HAP-1 (cell line): ENCODE results near the gene AACS.
"Not testable (repeated sequence)": the region's sequence is repeated elsewhere in the genome, so short reads cannot be mapped to it uniquely, and the experiment has no call there.

Experiments used
- DNase-seq, 2 experiments: peaks; one replicate each; pipeline ENCODE4 v3.0.0-alpha.2; 2016 to 2020; ENCODE audit warnings: low spot score in 2 of 2
- H3K27me3 ChIP-seq: fragments of 250-450 bp; sonication (Bioruptor Pico); 2 replicates; pipeline ENCODE4 v1.5.1; 2020; ENCODE audit warnings: low read depth, mild to moderate bottlenecking, moderate library complexity
- H3K36me3 ChIP-seq: fragments of 250-450 bp; sonication (Bioruptor Pico); replicated peaks from 2 replicates; pipeline ENCODE4 v1.5.1; 2020; ENCODE audit warnings: mild to moderate bottlenecking
- H3K4me1 ChIP-seq: fragments of 250-450 bp; sonication (Bioruptor Pico); 2 replicates; pipeline ENCODE4 v1.5.1; 2020; ENCODE audit warnings: mild to moderate bottlenecking
- H3K4me3 ChIP-seq: fragments of 250-450 bp; sonication (Bioruptor Pico); 2 replicates; pipeline ENCODE4 v1.5.1; 2020; ENCODE audit warnings: mild to moderate bottlenecking, moderate library complexity
- H3K9me3 ChIP-seq: fragments of 250-450 bp; sonication (Bioruptor Pico); 2 replicates; pipeline ENCODE4 v1.5.1; 2020; ENCODE audit warnings: mild to moderate bottlenecking, moderate library complexity
- in situ Hi-C: fragments of 300-500 bp; cut with MboI; formaldehyde crosslinking; loops from 3 replicates; pipeline ENCODE4 v1.14.3; 2020; ENCODE audit warnings: low sequenced_read_pairs, inconsistent platforms, mixed read lengths

Gene AACS

DNA sequence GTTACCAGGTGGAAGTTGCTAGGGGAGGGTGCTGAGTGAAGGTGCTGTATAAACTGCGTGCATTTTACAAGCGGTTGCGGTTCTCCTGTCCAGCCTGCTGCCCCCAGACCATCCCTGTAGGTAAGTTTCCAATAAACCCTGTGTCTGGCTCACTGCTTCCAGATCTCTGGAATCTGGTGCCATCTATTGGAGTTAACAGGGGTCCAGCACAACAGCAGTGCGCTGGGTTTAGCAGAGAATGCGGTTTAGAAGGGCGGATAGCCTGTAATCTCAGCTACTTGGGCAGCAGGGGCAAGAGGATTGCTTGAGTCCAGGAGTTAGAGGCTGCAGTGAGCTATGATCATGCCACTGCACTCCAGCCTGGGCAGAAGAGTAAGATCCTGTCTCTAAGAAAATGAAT is 4.9 kb downstream of the AACS start:
- Histone ChIP-seq H3K9me3 (no peaks in the 10 kb centered on the region), H3K4me3 (no peak overlapping the region), H3K4me1 (peaks cover 3% of the 10 kb centered on the region; the same call in 1 of the 2 replicates), H3K27me3 (no peaks in the 10 kb centered on the region), H3K36me3 (peaks cover 13% of the 10 kb centered on the region)
- in situ Hi-C loops, result no loop called here
- DNase-seq, result no peak

DNA sequence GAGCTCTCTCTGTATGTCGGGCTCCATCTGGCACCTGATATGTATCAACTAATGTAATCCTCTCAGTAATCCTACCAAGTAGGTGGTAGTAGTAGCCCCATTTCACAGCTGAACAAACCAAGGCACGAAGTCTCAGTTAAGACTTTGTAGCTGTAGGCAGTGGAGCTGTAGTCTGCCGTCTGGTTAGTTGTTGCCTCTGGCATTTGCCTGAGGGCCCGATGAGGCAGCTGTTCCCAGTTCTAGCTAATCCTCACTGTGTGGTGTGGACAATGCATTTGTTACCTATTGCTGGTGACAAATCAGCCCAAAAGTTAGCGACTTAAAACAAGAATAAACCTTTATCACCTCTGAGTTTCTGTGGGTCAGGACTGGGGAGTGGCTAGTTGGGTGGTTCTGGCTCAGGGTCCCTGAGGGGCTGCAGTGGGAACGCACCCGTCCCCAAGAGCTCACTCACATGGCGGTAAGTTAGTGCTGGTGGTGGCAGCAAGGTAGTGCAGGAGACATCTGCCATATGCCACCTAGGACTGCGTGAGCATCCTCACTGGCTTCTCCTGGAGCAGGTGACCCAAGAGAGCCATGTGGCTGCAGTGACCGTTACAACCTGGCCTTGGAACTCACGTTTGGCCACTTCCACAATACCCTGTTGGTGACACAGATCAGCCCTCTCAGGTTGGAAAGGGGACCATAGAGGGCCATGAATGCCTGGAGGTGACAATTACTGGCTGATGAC is 5.6 kb downstream of the AACS start:
- DNase-seq, result no peak
- H3K4me1 ChIP-seq, result peaks cover 3% of the 10 kb centered on the region; the same call in 1 of the 2 replicates
- no peaks in the 10 kb centered on the region for H3K9me3 ChIP-seq
- H3K36me3 ChIP-seq, result peaks cover 13% of the 10 kb centered on the region
- no peaks in the 10 kb centered on the region for H3K27me3 ChIP-seq
- H3K4me3 ChIP-seq, result no peak overlapping the region
- in situ Hi-C loops, result no loop called here

DNA sequence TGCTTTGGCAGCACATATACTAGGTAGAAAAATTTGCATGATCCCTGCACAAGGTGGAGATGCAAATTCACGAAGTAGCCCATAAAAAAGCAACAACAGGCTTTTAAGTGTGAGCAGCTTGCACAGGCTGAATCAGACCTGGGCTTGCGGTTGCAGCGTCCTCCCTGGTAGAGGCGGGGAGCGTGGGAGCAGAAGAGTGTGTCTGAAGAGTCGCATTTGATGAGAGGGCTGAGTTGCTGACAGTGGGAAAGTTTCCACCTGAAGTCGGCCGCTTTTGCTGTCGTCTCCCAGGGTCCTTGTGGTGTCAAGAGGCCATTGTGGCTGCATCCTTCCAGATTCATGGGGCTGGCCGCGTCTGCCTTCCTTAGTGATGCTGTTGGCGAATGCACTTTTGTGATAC is 6.2 kb downstream of the AACS start:
- no peaks in the 10 kb centered on the region for H3K27me3 ChIP-seq
- no peak for DNase-seq
- peaks cover 18% of the 10 kb centered on the region for H3K36me3 ChIP-seq
- peaks cover 2% of the 10 kb centered on the region; the same call in 1 of the 2 replicates for H3K4me1 ChIP-seq
- H3K4me3 ChIP-seq, result no peak overlapping the region
- in situ Hi-C loops, result no loop called here
- no peaks in the 10 kb centered on the region for H3K9me3 ChIP-seq

DNA sequence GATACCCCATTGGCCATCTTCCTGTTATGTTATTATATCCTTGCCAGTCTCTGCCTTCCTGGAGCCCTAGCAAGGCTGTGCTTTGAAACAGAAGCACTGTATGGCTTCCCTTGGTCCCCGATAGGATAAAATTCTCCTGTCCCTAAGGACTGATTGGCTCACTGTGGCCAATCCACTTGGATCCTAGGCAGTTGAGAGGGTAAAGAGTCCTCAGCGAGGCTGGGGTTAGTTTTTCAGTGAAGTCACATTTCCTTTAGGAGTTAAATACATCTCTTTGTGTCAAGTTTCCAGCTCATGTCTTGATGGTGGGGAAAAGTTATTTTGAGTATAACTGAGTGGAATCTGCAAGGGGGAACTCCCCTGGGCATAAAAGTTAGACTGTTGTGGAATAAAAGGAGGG is 7.3 kb downstream of the AACS start:
- no peaks in the 10 kb centered on the region for H3K27me3 ChIP-seq
- no peaks in the 10 kb centered on the region for H3K9me3 ChIP-seq
- H3K4me1 ChIP-seq, result no peaks in the 10 kb centered on the region
- DNase-seq, result no peak
- no peak overlapping the region for H3K4me3 ChIP-seq
- peaks cover 23% of the 10 kb centered on the region for H3K36me3 ChIP-seq
- in situ Hi-C loops, result no loop called here

DNA sequence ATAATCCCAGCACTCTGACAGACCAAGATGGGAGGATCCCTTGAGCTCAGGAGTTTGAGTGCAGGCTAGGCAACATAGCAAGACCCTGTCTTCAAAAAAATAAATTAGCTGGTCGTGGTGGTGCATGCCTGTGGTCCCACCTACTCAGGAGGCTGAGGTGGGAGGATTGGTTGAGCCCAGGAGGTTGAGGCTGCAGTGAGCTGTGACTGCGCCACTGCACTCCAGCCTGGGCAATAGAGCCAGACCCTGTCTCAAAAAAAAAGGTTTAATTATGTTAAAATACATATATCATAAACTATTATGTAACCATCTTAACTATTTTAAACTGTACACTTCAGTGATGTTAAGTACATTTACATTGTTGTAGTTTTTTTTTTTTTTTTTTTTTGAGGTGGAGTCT is 9.1 kb downstream of the AACS start:
- DNase-seq, H3K27me3 ChIP-seq, H3K9me3 ChIP-seq, H3K4me1 ChIP-seq, in situ Hi-C loops, H3K4me3 ChIP-seq: not testable (repeated sequence)
- peaks cover 33% of the 10 kb centered on the region for H3K36me3 ChIP-seq

DNA sequence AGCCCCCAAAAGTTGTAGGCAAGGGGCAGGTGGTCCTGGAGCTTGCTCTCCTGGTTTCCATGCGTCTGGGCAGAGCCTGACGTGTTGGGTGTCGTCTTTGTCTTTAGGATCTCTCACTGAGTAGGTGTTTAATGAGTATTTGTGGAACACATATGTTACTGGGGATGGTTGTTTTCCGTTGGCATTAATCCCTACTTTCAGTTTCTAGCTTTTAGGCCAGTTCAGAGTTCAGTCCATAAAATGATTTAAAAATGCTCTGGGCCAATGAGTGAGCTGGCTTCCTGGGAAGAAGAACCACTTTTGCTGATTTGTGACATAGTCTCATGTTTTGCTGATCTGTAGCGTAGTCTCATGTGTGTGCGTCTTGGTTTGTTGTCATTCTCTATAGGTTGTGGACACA is 10.9 kb downstream of the AACS start:
- in situ Hi-C loops, result no loop called here
- H3K4me1 ChIP-seq, result no peaks in the 10 kb centered on the region
- H3K36me3 ChIP-seq, result peaks cover 35% of the 10 kb centered on the region
- no peaks in the 10 kb centered on the region for H3K9me3 ChIP-seq
- H3K27me3 ChIP-seq, result no peaks in the 10 kb centered on the region
- no peak for DNase-seq
- H3K4me3 ChIP-seq, result no peak overlapping the region

DNA sequence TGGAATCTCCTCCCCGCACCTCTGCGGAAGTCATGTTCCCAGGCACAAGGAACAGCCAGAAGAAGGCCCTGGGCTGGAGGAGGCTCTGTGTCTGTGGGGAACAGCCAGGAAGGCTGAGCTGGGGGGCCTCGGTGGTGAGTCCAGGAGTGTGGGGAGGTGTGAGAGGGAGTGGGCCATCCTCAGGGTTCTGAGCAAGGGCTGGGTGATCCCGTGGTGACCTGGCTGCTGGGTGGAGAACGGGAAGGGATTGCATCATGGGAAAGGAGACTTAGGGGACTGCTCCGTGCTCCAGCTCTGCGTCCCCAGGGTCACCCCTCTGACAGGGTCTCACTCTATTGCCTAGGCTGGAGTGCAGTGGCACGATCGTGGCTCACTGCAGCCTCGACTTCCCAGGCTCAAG is 13.8 kb downstream of the AACS start:
- no peaks in the 10 kb centered on the region for H3K27me3 ChIP-seq
- H3K4me3 ChIP-seq, result no peak overlapping the region
- DNase-seq, result no peak
- H3K36me3 ChIP-seq, result peaks cover 32% of the 10 kb centered on the region
- H3K9me3 ChIP-seq, result no peaks in the 10 kb centered on the region
- H3K4me1 ChIP-seq, result no peaks in the 10 kb centered on the region
- in situ Hi-C loops, result no loop called here

DNA sequence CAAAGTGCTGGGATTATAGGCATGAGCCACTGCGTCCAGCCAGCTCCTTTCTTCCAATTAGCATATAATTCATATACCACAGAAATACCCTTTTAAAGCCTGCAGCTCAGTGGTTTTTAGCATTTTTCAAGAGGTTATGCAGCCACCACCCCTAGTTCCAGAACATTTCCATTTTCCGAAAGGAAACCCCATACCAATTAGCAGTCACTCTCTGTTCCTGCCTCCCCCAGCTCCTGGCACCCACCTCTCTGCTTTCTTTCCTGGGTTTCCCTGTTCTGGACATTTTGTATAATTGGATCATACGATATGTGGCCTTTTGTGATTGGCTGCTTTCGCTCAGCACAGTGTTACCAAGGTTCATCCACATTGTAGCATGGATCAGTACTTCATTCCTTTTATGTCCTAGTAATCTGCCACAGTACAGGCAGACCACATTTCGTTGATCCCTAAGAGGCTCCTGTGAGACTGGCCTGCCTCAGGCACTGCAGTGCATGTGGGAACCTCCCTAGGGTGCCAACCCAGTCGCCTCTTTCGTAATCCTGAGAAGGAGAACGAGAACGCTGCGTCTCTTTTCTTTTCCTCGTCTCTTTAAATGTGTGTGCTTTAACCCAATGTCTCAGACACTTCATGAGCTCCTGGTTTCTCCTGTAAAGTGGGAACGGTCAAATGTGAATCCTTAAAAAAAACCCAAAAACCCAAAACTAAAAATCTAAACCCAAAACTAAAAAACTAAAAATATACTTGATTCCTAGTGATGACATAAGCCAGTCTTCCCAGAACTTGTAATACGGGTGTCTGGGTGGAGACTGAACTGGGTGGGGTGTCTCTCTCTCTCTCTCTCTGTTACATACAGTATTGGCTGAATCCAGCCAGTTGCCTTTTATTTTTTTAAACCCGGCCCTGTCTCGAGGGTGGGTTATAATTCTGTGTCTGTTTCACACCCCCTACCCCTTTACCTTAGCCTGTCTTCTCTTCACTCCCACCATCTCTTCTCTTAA is 14.7 kb downstream of the AACS start:
- Histone ChIP-seq H3K36me3 (peaks cover 31% of the 10 kb centered on the region), H3K4me3 (no peak overlapping the region), H3K27me3 (no peaks in the 10 kb centered on the region), H3K9me3 (no peaks in the 10 kb centered on the region), H3K4me1 (no peaks in the 10 kb centered on the region)
- in situ Hi-C loops, result no loop called here
- no peak for DNase-seq

DNA sequence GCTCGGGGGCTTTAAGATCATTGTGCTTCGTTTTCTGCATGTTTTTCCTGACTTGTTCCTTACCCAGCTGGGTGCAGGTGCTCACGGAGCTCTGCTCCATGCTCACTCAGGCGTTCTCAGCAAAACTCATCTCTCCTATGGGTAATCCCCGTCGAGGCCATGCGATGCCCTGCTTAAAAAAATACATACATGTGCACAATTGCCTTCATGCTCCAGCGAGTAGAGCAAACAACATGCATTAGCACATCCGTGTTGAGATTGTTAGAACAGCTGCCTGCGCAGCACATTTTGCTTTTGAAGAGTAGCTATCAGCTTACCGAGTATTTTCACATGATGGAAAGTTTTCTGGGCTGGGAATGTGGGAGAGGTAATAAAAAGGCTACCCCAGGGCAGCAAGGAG is 16.2 kb downstream of the AACS start:
- DNase-seq, result no peak
- in situ Hi-C loops, result no loop called here
- Histone ChIP-seq H3K27me3 (no peaks in the 10 kb centered on the region), H3K4me1 (no peaks in the 10 kb centered on the region), H3K9me3 (no peaks in the 10 kb centered on the region), H3K36me3 (peaks cover 33% of the 10 kb centered on the region), H3K4me3 (no peak overlapping the region)

DNA sequence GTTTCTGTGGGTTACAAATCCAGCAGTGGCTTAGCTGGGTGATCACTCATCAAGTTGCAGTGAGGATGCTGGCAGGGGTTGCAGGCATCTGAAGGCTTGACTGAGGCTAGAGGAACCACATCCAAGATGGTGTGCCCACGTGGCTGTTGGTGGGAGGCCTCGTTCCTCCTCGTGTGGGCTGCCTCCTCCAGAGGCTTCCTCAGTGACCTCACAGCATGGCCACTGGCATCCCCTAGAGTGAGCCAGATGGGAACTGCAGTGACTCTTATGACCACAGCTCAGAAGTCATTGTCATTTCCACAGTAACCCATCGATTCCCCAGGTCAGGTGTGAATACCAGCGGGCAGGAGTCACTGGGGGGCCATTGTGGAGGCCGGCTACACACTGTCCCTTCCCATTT is 17.8 kb downstream of the AACS start:
- Histone ChIP-seq H3K27me3 (no peaks in the 10 kb centered on the region), H3K36me3 (peaks cover 30% of the 10 kb centered on the region), H3K9me3 (no peaks in the 10 kb centered on the region), H3K4me1 (no peaks in the 10 kb centered on the region), H3K4me3 (no peak overlapping the region)
- in situ Hi-C loops, result no loop called here
- no peak for DNase-seq

DNA sequence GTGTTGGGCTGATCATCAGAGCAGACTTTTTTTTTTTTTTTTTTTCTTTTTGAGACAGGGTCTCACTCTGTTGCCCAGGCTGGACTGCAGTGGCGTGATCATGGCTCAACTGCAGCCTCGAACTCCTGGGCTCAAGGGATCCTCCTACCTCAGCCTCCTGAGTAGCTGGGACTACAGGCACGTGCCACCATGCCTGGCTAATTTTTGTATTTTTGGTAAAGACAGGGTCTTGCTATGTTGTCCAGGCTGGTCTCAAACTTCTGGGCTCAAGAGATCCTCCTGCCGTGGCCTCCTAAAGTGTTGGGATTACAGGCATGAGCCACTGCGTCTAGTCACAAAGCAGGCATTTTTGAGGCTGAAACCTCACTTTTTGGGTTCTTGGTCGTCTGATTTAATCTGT is 23.0 kb downstream of the AACS start:
- H3K27me3 ChIP-seq, H3K9me3 ChIP-seq, H3K4me3 ChIP-seq, DNase-seq, in situ Hi-C loops, H3K4me1 ChIP-seq: not testable (repeated sequence)
- H3K36me3 ChIP-seq, result peaks cover 46% of the 10 kb centered on the region

DNA sequence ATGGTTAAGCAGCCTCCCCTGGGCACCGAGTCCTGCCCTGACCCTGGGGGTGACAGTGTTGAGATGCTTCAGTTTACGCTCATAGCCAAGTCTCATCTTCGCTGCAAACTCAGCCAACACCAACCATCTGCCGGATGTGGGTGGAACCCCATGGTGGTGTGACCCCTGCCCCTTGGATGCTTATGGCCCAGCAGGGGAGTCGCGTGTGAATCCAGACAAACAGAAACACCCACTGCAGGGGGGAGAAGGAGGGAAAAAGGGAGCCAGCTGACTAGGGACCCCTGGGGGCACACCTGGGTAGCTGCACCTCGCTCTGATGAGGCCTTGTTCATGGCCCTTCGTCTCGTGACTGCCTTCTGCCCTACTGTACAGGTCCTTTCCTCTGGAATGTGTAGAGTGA is 23.8 kb downstream of the AACS start:
- H3K27me3 ChIP-seq, result no peaks in the 10 kb centered on the region
- in situ Hi-C loops, result no loop called here
- peaks cover 53% of the 10 kb centered on the region for H3K36me3 ChIP-seq
- no peaks in the 10 kb centered on the region for H3K4me1 ChIP-seq
- H3K9me3 ChIP-seq, result no peaks in the 10 kb centered on the region
- no peak overlapping the region for H3K4me3 ChIP-seq
- DNase-seq, result no peak

DNA sequence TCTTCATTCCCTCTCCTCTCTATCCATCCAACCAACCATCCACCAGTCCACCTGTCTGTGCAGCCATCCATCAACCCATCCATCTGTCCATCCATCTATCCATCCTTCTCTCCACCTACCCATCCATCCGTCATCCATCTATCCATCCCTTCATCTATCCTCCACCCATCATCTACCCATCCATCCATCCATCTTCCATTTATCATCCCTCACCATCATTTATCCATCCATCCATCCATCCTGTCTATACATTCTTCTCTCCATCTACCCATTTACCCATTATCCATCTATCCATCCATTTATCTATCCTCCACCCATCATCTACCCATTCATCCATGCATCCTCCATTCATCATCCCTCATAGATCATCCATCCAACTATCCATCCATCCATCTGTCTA is 24.4 kb downstream of the AACS start:
- DNase-seq, result no peak
- peaks cover 56% of the 10 kb centered on the region for H3K36me3 ChIP-seq
- in situ Hi-C loops, result no loop called here
- no peaks in the 10 kb centered on the region for H3K4me1 ChIP-seq
- H3K9me3 ChIP-seq, result no peaks in the 10 kb centered on the region
- no peak overlapping the region for H3K4me3 ChIP-seq
- H3K27me3 ChIP-seq, result no peaks in the 10 kb centered on the region

DNA sequence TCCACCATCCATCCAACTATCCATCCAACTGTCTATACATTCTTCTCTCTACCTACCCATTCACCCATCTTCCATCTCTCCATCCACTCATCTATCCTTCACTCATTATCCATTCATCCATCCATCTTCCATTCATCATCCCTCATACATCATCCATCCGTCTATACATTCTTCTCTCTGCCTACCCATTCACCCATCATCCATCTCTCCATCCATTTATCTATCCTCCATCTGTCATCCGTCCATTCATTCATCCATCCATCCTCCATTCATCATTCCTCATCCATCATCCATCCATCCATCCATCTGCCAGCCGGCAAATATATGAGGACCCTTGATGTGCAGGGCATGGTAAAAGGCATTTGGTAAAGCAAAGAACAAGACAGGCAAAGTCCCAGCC is 25.2 kb downstream of the AACS start:
- peaks cover 56% of the 10 kb centered on the region for H3K36me3 ChIP-seq
- in situ Hi-C loops, result no loop called here
- no peaks in the 10 kb centered on the region for H3K9me3 ChIP-seq
- no peak for DNase-seq
- H3K4me3 ChIP-seq, result no peak overlapping the region
- no peaks in the 10 kb centered on the region for H3K27me3 ChIP-seq
- H3K4me1 ChIP-seq, result no peaks in the 10 kb centered on the region
